Mucosa of stomach (tissue), 1 donor: ENCODE results near the gene ICA1.

Source experiments
- H3K27me3 ChIP-seq: one replicate; pipeline ENCODE4 v1.7.0; 2013; ENCODE audit warnings: mild to moderate bottlenecking, low read length; ENCODE audit not compliant: control insufficient read depth, insufficient read depth
- H3K36me3 ChIP-seq: one replicate; pipeline ENCODE4 v1.7.0; 2013; ENCODE audit warnings: low read length; ENCODE audit not compliant: control insufficient read depth, insufficient read depth
- H3K4me1 ChIP-seq: one replicate; pipeline ENCODE4 v1.7.0; 2013; ENCODE audit warnings: mild to moderate bottlenecking, low read length; ENCODE audit not compliant: control insufficient read depth, insufficient read depth
- H3K4me3 ChIP-seq: one replicate; pipeline ENCODE4 v1.7.0; 2013; ENCODE audit warnings: low read length
- H3K9ac ChIP-seq: one replicate; pipeline ENCODE4 v1.7.0; 2013; ENCODE audit warnings: mild to moderate bottlenecking, low read length, moderate library complexity
- H3K9me3 ChIP-seq: one replicate; pipeline ENCODE4 v1.7.0; 2013; ENCODE audit warnings: mild to moderate bottlenecking, low read length, moderate library complexity; ENCODE audit not compliant: control insufficient read depth
- donor health status: Pancreatic carcinoma.

The ICA1 gene

DNA sequence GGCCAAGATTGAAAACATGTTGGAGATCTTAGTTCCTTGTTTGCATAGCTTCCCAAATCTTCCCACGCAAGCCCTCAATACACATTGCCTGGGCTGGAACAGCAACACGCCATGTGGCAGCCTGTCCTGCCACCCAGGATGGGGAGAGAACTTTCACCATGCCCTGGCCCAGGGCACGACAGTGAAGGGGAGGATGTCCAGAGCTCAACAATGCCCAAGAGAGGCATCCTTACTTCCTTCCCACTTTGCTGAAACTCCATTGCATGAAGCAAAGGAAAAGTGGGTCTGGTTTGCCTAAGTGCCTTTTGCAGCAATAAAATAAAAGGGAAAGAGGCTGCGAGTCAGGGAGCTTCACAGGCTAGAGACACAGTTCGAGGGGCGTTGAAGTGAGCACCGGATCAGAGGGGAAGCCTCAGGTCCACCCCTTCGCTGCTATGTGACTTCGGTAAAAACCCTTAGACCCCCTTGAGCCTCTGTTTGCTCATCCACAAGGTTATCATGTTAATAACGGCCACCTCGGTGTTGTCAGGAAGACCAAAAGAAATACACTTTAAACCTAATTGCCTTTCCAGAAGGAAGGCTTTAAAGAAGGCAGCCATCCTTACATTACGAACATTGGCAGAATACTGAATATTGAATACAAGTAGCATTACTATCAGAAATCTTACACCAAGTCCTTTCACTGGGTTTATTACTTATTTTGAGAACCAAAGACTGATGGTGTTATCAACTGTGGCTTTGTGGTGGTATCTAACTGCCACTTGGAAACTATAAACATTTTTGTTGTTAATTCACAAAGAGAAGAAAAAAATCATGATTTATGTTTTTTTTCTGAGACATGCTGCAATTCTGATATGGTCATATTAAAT, 133.3 kb downstream of the ICA1 start:
- H3K36me3 ChIP-seq, result no peaks in the 10 kb centered on the region
- H3K9me3 ChIP-seq, result no peaks in the 10 kb centered on the region
- H3K9ac ChIP-seq, result no peak overlapping the region
- no peaks in the 10 kb centered on the region for H3K27me3 ChIP-seq
- H3K4me3 ChIP-seq, result no peak overlapping the region
- H3K4me1 ChIP-seq, result no peaks in the 10 kb centered on the region

DNA sequence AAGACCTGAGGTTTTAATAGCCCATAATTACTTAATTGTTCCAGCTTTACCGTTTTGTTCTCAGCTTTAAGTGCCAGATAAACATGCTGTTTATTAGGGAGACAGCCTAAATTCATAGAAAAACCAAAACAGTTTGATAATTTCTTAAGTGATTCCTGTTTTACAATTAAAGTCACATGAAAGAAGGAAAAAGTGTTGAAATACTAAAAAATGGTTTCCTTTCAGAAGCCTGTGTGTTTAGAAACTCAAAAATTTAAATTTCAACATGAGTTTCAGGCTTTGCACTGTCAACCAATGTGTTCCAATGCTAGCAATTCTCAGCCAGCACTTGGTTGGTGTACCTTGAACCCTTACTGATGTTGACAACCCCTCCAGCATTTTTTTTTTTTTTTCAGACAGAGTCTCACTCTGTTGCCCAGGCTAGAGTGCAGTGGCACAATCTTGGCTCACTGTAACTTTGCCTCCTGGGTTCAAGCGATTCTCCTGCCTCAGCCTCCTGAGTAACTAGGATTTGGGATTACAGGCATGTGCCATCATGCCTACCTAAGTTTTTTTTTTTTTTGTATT, 135.3 kb downstream of the ICA1 start:
- H3K27me3 ChIP-seq, result no peaks in the 10 kb centered on the region
- no peaks in the 10 kb centered on the region for H3K4me1 ChIP-seq
- H3K36me3 ChIP-seq, result no peaks in the 10 kb centered on the region
- H3K9me3 ChIP-seq, result no peaks in the 10 kb centered on the region
- no peak overlapping the region for H3K9ac ChIP-seq
- H3K4me3 ChIP-seq, result no peak overlapping the region

DNA sequence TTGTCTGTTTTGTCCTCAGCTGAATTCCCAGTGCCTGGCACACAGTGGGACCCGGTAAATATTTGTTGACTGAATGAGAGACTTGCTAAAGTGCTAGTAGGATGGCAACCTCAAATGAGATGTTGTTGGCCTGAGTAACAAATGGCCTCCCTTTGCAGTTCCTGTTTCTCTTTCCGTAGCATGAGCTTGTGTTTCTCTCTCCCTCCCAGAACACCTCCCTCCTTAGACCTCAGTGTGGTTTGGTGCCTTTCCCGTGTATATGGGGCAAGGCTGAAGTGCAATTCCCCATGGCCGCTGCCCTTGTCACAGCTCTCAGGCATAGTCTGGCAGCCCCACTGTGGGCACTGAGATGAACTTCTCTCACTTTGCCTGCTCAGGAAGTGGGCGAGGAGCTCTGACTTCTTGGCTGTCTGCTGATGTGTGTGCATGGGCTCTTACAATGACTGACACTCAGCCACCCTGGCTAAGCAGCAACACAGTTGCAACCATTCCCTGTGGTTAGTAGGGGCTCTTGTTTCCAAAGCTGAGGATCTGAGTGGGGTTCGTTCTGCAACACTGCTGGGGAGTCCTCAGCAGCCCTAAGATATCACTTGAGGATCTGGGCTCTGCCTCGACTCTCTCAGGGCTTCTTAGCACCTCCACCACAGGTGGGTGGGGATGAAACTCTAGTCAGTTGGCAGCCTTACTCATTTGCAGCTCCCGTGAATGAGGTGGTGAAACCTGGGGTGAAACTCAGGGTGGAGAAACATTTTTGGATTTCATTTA, 136.1 kb downstream of the ICA1 start:
- H3K27me3 ChIP-seq, result no peaks in the 10 kb centered on the region
- H3K36me3 ChIP-seq, result no peaks in the 10 kb centered on the region
- H3K9ac ChIP-seq, result no peak overlapping the region
- H3K4me3 ChIP-seq, result no peak overlapping the region
- H3K4me1 ChIP-seq, result no peaks in the 10 kb centered on the region
- no peaks in the 10 kb centered on the region for H3K9me3 ChIP-seq

DNA sequence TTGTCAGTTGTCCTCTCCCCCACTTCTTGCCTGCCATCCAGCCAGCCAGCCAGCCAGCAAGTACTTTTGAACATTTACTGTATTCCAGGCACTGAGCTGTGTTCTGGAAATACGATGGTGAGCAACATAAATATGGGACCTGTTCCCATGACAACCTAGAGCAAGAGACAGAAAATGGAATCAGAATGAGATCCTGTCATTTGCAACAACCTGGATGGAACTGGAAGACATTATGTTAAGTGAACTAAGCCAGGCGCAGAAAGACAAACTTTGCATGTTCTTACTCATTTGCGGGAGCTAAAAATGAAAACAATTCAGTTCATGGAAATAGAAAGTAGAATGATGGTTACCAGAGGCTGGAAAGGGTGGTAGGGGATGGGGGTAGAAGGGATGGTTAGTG, 140.7 kb downstream of the ICA1 start:
- no peaks in the 10 kb centered on the region for H3K27me3 ChIP-seq
- no peak overlapping the region for H3K4me3 ChIP-seq
- no peak overlapping the region for H3K9ac ChIP-seq
- no peaks in the 10 kb centered on the region for H3K4me1 ChIP-seq
- H3K36me3 ChIP-seq, result no peaks in the 10 kb centered on the region
- no peaks in the 10 kb centered on the region for H3K9me3 ChIP-seq

DNA sequence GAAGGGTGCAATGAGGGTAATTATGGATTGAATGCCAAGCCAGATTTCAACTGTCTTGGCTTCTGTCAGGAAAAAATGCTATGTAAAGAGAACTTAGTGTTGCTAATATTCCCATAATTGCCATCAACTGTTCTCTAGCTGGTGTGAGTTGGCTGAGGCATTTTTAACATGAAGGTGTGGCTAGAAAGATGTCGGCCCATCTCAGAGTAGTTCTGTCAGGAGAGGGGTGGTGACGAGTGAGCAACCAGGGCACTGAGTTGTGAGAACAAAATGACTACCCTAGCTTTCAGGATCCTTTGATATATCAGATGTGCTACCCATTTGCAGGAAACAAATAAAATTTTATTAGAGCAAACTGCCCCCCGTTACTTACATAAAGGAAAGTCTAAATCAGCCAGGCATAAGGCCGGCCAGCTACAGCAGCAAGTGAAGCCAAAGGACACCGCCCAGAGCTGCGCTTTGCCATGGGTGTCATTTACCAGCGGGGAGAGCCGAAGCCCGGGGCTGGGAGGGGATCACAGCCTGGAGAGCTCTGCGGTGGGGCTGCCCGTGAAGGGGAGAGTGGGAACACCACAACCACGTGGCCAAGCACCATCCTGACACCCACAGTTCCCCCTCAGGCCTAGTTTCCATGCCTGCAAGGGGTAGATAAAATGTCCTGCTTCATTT, 141.4 kb downstream of the ICA1 start:
- Histone ChIP-seq H3K4me3 (no peak overlapping the region), H3K9me3 (no peaks in the 10 kb centered on the region), H3K36me3 (no peaks in the 10 kb centered on the region), H3K27me3 (no peaks in the 10 kb centered on the region), H3K9ac (no peak overlapping the region), H3K4me1 (no peaks in the 10 kb centered on the region)

DNA sequence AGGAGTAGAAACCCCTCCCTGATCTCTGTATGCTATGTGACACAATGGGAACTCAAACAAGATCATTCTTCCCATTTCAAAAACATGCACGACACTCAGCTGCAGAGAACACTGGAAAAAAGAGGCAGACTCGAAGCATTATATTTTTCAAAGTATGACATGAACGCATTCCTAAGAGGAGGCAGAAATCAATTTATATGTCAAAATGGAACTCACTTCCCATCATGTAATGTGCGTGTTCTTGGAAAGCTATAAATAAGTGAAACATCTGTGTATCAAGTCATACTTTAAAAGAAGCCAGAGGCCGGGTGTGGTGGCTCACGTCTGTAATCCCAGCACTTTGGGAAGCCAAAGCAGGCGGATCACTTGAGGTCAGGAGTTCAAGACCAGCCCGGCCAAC, 142.7 kb downstream of the ICA1 start:
- Histone ChIP-seq H3K27me3 (no peaks in the 10 kb centered on the region), H3K36me3 (no peaks in the 10 kb centered on the region), H3K4me1 (no peaks in the 10 kb centered on the region), H3K9ac (no peak overlapping the region), H3K9me3 (no peaks in the 10 kb centered on the region), H3K4me3 (no peak overlapping the region)

DNA sequence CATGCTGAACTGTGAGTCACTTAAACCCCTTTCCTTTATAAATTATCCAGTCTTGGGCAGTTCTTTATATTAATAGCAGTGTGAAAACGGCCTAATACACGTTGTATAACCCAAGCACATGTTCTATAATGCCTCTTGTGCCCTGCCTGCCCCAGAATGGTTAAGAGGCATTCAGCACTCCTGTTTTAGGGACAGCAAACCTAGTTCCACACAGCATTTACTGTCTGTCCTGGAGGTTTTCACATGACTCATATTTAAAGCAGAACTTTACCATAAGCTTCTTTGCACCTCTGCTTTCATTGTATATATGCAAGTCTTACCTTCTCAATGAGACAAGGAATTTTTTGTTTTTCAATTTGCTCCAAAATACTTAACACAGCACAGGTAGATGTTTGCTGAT, 144.8 kb downstream of the ICA1 start:
- Histone ChIP-seq H3K4me3 (no peak overlapping the region), H3K9me3 (no peaks in the 10 kb centered on the region), H3K36me3 (no peaks in the 10 kb centered on the region), H3K4me1 (no peaks in the 10 kb centered on the region), H3K9ac (no peak overlapping the region), H3K27me3 (no peaks in the 10 kb centered on the region)

DNA sequence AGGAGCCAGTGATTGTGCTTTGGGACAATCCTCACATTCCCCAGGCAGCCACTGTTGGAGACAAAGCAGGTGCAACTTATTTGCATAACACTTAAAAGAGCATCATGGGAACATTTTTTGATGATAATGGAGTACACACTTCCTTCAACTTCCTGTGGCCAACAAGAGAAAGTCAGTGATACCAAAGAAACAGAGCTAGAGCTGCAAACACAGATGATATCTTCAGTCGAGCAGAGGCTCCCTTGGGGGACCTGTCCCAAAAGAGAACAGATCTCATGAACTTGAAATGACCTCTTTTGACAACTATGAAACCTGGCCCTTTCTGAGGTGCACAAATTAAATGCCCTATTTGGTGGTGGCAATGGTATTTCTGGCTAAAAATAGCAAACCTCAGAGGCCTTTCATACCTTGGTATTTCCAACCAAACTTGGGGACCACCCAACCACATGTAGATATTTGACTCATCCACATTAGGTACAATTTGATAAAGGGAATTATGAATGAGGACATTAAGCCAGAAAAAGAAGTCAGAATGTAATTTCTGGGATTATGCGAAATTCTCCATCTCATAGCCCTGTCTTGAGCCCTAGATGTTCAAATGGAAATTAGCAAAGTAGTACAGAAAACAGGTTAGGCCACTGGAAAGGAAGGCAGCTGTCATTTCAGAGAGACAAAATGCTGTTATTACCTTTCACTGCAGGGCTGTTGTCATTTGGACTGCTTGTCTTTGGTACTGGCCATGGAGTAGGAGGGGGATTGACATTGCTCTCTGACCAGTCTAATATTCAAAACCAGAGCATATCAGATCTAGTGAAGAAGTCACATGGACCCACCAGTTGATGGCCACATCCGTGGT, 146.2 kb downstream of the ICA1 start:
- Histone ChIP-seq H3K9ac (no peak overlapping the region), H3K27me3 (no peaks in the 10 kb centered on the region), H3K4me3 (no peak overlapping the region), H3K9me3 (no peaks in the 10 kb centered on the region), H3K4me1 (no peaks in the 10 kb centered on the region), H3K36me3 (no peaks in the 10 kb centered on the region)

DNA sequence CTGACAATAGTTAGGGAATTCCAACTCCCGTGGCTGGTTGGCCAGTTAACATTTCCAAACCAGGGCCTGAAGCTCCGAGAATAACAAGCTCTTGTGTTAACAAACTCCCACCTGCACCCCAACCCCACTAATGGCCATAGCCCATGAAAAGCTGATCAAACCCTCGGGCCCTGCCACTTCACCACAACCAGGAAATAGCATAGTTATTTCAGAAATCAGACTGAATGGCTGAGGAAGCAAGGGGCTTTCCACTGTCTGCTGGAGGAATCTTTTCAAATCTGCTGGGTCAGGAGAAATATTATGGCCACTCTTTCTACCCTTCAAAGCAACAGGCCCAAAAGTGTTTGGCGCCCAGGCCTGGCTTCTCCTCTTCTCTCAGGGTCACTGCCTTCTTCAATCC, 147.8 kb downstream of the ICA1 start:
- Histone ChIP-seq H3K4me3 (no peak overlapping the region), H3K27me3 (no peaks in the 10 kb centered on the region), H3K4me1 (no peaks in the 10 kb centered on the region), H3K36me3 (no peaks in the 10 kb centered on the region), H3K9me3 (no peaks in the 10 kb centered on the region), H3K9ac (no peak overlapping the region)

DNA sequence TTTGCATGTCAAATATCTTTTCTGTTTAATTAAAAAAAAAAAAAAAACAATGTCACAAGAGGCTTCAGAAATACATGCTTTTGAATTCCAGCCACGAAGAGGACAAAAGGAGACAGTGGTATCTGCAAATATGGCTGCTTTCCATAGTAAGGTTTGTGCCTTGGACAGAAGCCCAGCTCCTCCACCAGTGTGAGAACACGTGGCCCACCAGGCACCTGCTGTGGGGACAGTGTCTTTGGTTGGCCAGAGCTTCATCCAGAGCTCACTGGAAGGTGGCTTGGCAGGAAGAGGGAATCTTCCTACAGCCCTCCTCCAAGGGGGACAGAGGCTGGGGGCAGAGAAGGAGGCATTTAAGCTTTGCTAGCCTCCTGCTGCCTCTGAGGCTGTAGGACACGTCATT, 148.8 kb downstream of the ICA1 start:
- Histone ChIP-seq H3K27me3 (no peaks in the 10 kb centered on the region), H3K4me1 (no peaks in the 10 kb centered on the region), H3K36me3 (no peaks in the 10 kb centered on the region), H3K9ac (no peak overlapping the region), H3K4me3 (no peak overlapping the region), H3K9me3 (no peaks in the 10 kb centered on the region)

DNA sequence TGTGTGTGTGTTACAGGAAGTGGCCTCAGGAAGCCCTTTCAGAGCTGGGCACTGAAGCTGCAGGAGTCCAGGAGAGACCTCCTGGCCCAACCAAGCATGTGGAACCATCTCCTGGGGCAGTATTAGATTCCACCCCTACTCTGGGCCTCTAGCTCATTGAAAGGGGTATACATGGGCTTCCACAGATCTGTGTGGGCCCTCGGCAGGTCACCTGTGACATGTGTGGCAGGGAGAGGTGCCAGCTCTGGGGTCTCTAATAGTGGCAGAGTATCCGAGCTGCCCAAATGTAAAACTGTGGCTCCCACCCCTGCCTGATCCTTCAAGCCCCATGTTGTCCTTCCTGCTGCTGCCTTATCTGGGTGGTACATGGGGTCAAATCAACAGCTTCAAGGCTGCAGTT, 149.3 kb downstream of the ICA1 start:
- no peaks in the 10 kb centered on the region for H3K4me1 ChIP-seq
- H3K27me3 ChIP-seq, result no peaks in the 10 kb centered on the region
- no peaks in the 10 kb centered on the region for H3K9me3 ChIP-seq
- H3K9ac ChIP-seq, result no peak overlapping the region
- H3K36me3 ChIP-seq, result no peaks in the 10 kb centered on the region
- no peak overlapping the region for H3K4me3 ChIP-seq
